Endothelial cell of hepatic sinusoid (primary cell): ENCODE measurements around the gene PSKH1.

ENCODE experiments used
- in situ Hi-C: cut with HindIII; loops from 2 replicates; pipeline ENCODE4 v1.10.0; 2017; ENCODE audit warnings: low sequenced_read_pairs

The PSKH1 gene

DNA sequence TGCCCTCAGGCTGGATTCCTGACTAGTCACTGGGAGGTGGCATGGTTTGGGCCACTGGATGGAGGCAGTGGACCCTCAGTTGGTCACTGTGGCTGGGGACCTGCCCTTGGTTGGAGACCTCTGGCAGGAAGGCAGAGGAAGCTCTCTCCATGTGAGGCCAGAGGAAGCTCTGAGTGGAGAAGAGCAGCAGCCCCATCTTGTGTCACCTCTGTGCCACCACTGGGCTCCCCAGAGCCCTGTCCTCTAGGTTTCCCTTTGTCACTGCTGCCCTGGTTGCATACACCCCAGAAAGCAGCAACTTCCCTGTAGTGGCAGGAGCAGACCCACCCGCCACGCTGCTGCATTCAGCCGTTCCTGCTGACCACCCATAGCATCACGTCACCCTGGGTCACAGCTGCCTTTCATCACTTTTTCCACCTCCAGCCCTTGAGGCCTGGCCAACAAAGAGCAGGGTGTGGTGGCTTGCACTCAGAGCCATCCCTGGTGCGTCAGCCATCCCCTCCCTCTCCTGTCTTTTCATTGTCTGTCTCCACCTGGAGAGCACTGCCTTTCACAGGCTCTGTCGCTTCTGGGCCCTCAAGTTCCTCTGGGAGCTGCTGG is 26.7 kb downstream of the PSKH1 start:
- in situ Hi-C loops, result no loop called here

DNA sequence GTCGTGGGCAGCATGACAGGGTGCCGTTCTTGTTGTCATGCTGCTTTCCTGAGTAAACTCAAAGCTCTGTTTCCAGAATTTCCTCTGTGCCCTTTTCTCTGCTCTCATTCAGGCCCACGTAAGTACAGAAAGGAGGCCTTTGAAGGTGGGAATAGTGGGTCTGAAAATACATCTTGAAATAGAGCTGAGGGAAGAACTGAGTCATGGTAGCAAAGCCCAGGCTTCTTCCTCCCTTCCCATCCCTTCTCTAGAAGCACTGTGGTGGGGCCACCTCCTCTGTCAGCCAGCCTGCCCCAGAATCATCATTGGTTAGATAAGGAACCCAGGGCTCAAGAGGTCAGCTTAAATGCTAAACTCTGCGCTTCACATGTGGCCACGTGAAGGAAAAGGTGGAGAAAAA is 29.2 kb downstream of the PSKH1 start:
- in situ Hi-C loops, result no loop called here

DNA sequence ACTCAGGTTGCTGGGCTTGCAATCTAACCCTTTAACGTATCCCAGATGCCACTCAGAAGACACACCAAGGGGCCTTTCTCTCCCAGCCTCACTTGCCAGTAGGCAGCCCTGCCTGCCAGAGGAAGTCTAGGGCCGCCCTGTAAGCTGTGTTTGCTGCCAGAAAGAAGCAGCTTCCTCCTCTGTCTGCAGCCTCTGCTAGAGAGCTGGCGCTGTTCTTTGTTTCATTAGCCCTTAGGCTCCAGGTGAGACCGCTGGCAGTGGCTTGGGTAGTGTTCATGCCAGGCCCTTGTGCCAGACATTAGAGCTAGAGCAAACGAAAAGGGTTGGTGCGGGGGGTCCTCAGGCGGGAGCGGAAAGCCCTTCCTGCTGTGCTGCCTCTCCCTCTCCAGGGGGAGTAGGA is 29.7 kb downstream of the PSKH1 start:
- in situ Hi-C loops, result no loop called here

DNA sequence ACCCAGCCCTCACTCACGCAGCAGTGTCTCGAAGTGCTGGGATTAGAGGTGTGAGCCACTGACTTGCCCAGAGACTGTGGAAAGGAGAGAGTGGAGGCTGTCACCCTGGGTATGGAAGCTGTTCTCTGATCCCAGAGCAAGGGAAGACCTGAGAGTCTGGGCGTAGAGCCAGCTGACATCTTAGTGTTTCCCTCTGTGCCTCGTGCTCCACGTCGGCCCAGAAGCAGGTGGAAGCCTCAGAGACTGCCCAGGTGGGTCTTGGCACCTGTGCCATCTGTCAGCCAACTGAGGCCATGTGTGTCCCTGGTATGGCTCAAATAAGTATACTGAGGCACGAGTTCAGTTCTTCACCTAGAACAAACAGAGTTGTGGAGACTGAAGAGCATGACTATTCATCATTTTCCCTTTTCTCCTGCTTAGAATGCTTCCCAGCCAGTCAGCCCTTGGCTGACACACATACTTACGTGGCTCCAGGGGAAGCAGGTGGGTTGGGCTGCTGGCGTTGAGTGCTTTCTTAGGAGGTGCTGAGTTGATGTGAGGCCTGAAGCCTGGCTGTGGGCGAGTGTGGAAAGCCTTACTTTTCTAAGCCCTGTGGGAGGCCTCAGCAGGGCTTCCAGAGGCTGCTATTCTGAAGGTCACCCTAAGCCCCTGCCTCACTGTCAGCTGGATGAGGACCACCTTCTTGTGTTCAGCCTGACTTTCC is 30.5 kb downstream of the PSKH1 start:
- in situ Hi-C loops, result no loop called here

DNA sequence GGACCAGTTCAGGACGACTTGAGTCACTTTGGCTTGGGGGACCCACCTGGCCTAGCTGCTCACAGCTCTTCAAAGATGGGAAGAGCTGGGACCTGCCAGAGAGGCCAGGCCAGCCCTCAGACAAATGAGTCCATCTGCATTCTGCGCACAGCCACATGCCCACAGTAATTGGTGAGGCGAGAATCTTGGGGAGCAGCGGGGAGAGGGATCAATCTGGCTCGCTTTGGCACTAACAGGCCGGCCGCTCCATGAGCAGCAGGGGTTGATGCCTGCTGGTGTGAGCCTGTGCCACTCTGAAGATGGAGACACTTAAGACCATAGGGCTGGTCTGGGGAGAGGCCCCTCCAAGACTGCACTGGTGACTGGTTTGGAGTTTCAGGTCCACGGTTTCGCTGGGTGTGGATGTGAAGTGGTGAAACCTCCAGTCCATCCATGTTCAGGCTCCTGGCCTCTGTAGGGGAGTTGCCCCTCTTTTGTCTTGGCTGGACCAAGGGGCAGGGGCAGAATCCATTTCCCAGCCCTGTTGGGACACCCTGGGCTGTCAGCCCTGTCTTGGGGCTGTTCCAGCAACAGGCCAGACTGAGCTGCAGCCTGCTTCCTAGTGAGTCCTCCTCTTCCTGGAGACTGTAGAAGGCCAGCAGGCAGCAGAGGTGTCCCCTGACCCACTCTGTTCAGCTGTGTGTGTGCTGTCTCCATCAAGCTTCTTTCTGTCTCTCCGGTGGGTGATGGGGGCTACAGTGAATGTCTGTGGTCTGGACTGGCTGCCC is 31.3 kb downstream of the PSKH1 start:
- in situ Hi-C loops, result no loop called here

DNA sequence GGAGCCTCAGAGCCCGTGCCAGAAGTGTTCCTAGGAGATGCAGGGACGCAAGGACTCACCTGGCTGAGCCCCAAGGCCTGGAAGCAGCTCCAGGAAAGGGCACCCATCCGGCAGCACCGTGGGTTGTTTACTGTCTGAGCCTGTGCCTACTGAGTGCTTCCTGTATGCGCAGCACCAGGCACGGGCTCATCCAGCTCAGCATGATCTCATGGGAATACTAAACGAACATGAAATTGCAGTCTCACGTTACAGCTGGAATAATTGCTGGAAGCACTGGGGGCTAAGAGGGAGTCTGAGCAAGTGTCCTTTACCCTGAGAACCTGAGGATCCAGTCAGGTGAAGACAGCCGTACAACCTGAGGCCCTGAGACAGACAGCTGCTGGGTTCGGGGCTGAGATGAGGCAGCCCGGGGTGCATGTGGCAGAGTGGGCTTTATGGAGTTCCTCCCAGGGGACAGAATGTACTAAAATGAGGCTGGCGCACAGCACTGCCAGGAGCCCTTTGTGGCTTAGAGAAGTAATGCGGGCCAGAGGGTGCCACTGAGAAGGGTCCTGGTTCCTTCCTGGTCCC is 33.2 kb downstream of the PSKH1 start:
- in situ Hi-C loops, result no loop called here

DNA sequence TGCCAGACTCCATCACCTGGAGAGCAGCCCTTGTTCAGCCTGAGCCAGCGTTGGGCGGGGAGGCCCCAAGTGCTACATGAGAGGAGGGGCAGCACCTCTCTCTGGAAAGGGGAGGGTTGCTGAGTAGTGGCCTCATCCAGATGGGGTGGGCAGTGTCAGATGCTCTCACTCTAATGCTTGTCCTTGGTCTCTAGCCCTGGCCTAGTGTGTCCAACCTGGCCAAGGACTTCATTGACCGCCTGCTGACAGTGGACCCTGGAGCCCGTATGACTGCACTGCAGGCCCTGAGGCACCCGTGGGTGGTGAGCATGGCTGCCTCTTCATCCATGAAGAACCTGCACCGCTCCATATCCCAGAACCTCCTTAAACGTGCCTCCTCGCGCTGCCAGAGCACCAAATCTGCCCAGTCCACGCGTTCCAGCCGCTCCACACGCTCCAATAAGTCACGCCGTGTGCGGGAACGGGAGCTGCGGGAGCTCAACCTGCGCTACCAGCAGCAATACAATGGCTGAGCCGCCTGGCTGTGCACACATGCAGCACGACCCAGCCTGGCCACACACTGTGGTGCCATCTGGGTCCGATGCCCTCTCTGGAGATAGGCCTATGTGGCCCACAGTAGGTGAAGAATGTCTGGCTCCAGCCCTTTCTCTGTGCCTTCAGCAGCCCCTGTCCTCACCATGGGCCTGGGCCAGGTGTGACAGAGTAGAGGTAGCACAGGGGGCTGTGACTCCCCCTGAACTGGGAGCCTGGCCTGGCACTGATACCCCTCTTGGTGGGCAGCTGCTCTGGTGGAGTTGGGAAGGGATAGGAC is 34.3 kb downstream of the PSKH1 start:
- in situ Hi-C loops, result no loop called here

DNA sequence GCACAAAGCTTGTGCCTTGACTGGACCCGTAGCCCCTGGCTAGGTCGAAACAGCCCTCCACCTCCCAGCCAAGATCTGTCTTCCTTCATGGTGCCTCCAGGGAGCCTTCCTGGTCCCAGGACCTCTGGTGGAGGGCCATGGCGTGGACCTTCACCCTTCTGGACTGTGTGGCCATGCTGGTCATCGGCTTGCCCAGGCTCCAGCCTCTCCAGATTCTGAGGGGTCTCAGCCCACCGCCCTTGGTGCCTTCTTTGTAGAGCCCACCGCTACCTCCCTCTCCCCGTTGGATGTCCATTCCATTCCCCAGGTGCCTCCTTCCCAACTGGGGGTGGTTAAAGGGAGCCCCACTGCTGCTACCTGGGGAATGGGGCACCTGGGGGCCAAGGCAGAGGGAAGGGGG is 35.1 kb downstream of the PSKH1 start:
- in situ Hi-C loops, result no loop called here

DNA sequence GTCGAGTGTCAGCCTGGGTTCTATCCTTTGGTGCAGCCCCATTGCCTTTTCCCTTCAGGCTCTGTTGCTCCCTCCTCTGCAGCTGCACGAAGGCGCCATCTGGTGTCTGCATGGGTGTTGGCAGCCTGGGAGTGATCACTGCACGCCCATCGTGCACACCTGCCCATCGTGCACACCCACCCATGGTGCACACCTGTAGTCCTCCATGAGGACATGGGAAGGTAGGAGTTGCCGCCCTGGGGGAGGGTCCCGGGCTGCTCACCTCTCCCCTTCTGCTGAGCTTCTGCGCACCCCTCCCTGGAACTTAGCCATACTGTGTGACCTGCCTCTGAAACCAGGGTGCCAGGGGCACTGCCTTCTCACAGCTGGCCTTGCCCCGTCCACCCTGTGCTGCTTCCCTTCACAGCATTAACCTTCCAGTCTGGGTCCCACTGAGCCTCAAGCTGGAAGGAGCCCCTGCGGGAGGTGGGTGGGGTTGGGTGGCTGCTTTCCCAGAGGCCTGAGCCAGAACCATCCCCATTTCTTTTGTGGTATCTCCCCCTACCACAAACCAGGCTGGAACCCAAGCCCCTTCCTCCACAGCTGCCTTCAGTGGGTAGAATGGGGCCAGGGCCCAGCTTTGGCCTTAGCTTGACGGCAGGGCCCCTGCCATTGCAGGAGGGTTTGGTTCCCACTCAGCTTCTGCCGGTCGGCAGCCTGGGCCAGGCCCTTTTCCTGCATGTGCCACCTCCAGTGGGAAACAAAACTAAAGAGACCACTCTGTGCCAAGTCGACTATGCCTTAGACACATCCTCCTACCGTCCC is 35.7 kb downstream of the PSKH1 start:
- in situ Hi-C loops, result no loop called here

DNA sequence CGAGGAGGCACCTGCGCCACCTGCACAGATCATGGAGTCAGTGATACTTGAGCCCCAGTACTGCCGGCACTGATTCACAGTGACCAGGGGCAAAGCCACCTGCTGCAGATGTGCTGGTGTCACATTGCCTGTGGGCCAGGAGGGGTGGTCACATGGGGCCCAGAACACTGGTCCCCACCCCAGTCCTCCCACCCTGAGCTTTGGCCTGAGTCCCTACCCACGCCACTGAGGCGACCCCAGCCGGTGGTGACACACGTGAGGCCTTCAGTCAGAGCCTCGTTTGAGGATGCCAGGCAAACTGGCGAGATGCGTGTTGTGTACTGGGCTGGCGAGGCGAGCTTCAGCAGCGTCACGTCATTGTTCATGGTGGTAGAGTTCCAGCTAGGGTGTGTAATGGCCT is 37.1 kb downstream of the PSKH1 start:
- in situ Hi-C loops, result no loop called here

DNA sequence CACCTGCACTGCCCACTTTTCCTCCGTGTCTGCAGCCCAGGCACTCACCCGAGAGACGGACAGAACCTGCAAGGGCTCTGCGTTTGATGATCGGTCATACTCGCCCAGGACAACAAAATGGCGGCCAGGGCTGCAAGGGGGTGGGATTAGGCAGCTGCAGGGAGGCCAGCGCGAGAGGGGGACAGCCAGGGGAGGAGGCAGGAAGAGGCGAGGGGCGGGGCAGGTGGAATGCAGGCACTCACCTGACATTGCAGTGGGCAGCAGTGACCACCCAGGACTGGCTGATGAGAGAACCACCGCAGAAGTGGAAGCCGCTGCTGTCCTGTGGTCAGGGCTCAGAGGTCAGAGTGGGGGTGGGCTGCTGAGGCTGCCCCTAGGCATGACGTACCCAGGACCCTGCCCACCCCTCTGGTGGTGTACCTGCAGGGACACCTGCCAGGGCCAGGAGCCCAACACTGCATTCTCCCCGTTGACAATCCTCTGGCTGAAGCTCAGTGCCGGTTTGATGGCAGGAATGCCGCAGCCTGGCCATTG is 37.7 kb downstream of the PSKH1 start:
- in situ Hi-C loops, result no loop called here

DNA sequence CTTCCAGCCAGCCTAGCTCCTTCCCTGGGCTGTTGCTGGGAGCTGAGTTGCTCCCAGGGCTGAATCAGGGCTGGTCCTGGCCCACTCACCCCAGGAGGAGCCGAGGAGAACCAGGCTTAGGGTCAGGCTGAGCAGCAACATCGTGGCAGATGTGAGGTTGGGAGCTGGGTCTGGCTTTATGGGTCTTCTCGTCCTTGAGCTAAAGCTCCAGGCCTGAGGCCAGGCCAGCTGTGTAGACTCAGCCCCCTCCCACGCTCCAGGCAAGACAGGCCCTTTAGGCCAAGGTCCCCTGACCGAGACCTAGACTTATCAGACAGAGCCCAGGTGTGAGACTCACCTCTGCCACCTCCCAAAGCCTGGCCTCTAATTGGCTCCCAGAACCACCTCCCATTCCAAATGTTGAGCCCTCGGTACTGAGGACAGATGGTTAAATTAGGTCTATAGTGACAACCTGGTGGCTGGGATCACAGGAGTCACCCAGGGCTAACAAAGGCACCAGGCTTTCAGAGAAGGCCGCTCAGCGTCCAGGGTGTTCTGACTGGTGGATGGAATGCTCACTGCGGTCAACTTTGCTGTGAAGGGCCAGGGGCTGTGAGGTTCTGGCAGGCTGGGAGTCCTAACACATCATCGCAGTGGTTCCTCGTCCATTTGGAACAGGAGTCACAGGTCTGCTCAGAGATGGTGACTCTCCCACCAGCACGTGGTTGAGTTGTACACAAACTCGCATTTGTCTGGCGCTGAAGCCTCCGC is 38.8 kb downstream of the PSKH1 start, which contains the start of gene CTRL:
CTRL (minus strand) TSS at position 151 of the 750 bp plus-strand sequence; CDS start at position 141, 10 bp downstream.
- in situ Hi-C loops, result no loop called here

DNA sequence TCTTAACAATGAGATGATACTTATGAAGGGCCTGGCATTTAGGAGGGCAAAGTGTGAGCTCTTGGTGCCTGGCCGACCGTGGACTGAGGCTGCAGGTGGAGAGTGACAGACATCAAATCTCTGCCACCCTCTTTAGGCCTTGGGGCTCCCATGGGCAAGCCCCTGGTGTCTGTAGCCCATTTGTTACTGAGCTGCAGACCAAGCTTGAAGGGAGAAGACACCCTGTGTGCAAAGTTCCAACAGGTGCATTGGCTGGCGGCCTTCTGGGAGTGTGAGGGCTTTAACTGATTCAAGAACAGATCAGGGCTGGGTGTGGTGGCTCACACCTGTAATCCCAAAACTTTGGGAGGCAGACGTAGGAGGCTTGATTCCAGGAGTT is 39.4 kb downstream of the PSKH1 start:
- in situ Hi-C loops, result no loop called here

DNA sequence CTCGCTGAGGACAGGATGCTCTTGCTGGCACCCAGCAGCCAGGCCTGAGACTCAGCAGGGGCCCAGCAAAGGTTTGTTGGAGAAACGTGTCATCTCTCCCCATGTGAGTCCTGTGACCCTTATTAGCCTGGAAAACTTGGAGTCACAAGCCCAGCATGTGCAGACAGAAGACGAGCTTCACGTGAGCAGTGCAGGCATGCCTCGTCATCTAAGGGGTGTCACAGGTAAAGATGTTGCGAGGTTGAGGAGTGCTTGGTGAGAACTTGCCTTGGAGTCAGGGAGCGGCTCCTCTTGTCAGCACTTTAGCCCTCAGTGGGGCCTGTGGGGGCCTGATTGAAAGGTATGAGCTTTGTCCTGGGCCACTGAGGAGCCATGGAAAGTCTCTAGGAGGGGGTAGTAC is 40.8 kb downstream of the PSKH1 start:
- in situ Hi-C loops, result no loop called here

DNA sequence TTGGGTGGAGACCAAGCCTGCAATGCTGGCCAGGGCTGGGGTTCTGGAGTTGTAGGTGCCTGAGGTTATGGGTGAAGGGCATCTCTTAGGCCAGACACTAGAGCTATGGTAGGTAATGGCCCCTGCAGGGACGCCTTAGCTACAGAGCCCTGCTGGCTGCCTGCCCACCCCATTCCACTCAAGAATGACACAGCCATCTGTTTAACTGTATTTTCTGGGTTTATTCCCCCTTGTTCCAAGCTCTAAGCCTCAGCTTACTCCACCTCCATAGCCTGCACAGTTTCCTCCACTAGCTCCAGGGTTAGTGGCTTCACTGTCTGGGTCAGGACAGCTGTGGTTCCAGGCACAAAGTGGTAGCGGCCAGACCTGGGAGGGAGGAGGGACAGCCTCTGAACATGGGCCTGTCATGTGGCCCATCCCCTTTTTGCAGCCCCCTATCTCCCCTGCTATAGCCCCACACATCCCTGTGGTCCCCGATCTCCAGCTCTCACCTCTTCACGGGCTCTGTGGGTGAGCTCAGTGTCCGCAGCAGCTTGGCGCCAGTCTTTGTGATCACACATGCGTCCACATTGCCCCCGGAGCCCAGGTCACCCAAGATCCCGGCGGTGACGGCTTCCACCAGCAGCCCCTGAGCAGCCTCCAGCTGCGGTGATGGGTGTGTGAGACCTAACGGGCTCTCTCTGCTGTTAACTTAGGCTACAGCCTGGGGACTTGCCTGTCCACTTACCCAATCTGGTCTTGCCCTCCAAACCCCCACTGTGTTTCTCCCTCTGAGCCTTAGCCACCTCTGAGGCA is 41.4 kb downstream of the PSKH1 start:
- in situ Hi-C loops, result no loop called here

DNA sequence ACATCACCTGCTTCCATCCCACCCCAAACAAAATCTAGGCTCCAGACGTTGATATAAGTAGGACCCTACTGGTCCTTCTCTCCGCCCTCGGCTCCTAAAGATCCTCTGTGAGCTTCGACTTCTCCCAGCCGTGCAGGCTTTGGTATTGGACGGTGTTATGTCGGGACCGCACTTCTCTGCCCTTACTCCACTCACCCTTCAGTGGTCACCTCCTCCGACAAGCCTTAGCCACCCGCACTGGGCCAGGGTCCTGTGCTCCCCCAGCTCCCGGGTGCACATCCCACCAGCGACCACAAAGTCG is 42.0 kb downstream of the PSKH1 start:
- in situ Hi-C loops, result no loop called here

DNA sequence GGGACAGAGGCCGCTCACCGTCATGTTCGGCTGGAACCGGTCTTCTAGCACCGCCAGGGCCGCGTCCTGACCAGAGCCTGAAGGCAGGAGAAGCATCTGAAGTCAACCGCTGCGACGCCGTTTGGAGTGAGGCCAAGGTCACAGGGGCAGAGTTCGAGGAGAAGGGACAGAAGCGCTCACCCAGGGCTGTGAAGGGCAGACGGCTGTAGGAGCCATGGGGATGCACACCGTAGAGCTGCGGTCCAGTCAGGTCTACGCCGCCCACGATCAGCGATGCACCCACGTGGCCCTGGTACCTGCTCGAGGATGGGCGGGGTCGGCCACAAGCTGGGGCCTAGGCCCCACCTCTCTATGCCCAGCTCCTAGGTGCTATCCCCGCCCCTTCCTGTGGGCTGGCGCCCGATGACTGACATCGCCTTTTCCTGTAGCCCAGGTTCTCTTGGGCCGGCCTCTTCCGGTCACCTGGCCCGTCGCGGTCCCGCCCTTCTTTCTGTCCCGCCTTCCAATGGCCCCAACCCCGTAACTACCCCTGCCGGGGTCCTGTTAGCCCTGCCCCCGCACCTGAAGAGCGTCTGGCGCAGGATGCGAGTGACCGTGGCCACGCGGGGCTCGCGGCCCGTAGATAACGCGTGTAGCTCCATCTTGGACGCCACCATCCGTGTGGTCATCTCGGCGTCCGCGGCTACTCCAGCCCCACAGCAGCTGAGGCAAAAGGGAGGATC is 42.5 kb downstream of the PSKH1 start:
- in situ Hi-C loops, result no loop called here
